ENCODE measurements around the gene KLHL26. TPM values are rescaled to one million over a fixed set of nuclear protein-coding genes. Genes with fewer than 3 reads are reported as not detected.
A peak's percentile ranks its signal among the peaks of the same experiment; 100 is the strongest.

Gene KLHL26
- total and polyA plus RNA-seq, 9 of the 15 experiments (the other 6 are each of a cell fraction or from before 2014, with no cell fraction given), result 0.13 to 13.3 (median 1.4) TPM

DNA sequence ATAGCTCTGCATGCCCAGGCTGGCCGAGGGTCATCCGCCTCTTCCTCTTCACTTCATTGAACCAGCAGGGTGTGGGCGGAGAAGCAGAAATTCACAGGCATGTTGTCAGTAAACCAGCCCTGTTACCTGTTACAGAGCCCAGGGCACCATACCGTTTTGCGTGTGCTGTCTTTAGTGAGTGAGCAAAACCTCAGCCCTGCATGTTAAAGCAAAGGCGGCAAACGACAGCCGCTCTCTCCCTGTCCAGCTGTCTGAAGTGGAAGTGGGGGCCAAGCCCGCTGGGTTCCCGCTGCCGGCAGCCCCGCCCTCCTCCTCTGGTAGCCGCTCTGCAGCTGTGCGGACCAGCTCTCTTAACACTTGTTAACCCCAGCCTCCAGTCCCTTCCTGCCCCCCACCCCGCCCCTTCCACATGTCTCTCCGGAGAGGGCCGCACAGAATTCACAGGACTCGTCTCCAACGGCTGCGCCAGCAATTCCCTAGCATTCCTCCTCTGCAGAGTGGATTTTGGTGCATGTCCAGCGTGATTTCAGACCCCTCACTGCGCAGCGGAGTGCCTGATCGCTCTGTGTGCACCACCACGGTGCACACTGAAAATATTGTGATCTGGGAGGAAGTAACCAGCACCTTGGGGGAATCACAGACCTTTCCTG, 12.7 kb downstream of the KLHL26 start:
- ATAC-seq, result peak; percentile 25; the same call in 1 of the 3 replicates
- H3K27me3 ChIP-seq (ENCODE audit: control insufficient read depth in 2 of 2, insufficient read depth in 2 of 2, low read length in 2 of 2), result no peaks in the 10 kb centered on the region
- H3K9me3 ChIP-seq (replicated peaks; ENCODE audit: control insufficient read depth, insufficient read depth, low read depth, low read length), result no peaks in the 10 kb centered on the region
- DNase-seq (ENCODE audit: extremely low read depth in 1 of 4, low spot score in 3 of 4), result no peak
- H3K4me2 ChIP-seq (ENCODE audit: insufficient read depth, low read length), result no peak overlapping the region
- 85% methylated on average over 19 of the region's 25 CpGs for WGBS (ENCODE audit: insufficient coverage, low coverage, missing lambda C conversion rate)
- H3K9me1 ChIP-seq (ENCODE audit: control insufficient read depth, insufficient read depth, low read length), result peaks cover 8% of the 10 kb centered on the region
- H3K4me3 ChIP-seq, result no peak overlapping the region
- H3K79me2 ChIP-seq (ENCODE audit: control insufficient read depth, insufficient read depth, low read length), result peaks cover 5% of the 10 kb centered on the region; the same call in 2 of the 3 replicates
- peaks cover 2% of the 10 kb centered on the region; the same call in 1 of the 3 replicates for H3K36me3 ChIP-seq (ENCODE audit: control insufficient read depth, insufficient read depth, low read length)
- peaks cover 39% of the 10 kb centered on the region for H4K20me1 ChIP-seq (replicated peaks; ENCODE audit: control insufficient read depth, insufficient read depth, low read length)
- no peak overlapping the region for H3K27ac ChIP-seq (ENCODE audit: extremely low read depth, low read depth, low read length)
- no TSS peak for BruUV-seq (replicated peaks)
- no peak for FAIRE-seq
- H3K4me1 ChIP-seq (replicated peaks in 1 of 2; ENCODE audit: control insufficient read depth in 2 of 2, insufficient read depth in 2 of 2, low read length in 2 of 2), result peaks cover 6 to 51% of the 10 kb centered on the region in 2 experiments; a peak in 3 of 5 replicates
- in situ Hi-C loops (cut with MboI) (no loop called here), intact Hi-C loops (cut with micrococcal nuclease) (no loop called here)
- ChIA-PET POLR2A (interaction anchor here (0.7 to 1.1 kb wide), 2 partner anchors 12 to 321 kb away, joined by 3 read pairs; no protein-coding TSS in a partner anchor), CTCF (ENCODE audit: low intra/inter-chr PET ratio) (no interaction called here)
- peak overlapping the region in 1 of 2 experiments; percentile 55; a peak in 1 of 4 replicates for H3K9ac ChIP-seq (ENCODE audit: insufficient read depth in 1 of 2, low read depth in 2 of 2, low read length in 2 of 2)
- H2AFZ ChIP-seq (ENCODE audit: low read depth, low read length), result no peak overlapping the region
- TF ChIP-seq HDAC6 (IDR thresholded peaks at IDR 0.05; ENCODE audit: low read depth, low read length) (no peak), ETS1 (conservative IDR thresholded peaks at IDR 0.05; ENCODE audit: control insufficient read depth, low read depth, low read length) (no peak), ZNF217 (CRISPR knock-in tag; IDR thresholded peaks at IDR 0.05) (no peak), XRCC3 (IDR thresholded peaks at IDR 0.05) (no peak), STAT5B (CRISPR knock-in tag; IDR thresholded peaks at IDR 0.05) (no peak), HLTF (IDR thresholded peaks at IDR 0.05) (no peak), GTF2A2 (tag; IDR thresholded peaks at IDR 0.05) (no peak), CSDE1 (IDR thresholded peaks at IDR 0.05) (no peak), RBM15 (IDR thresholded peaks at IDR 0.05; ENCODE audit: insufficient read depth, low read length) (no peak), MYNN (IDR thresholded peaks at IDR 0.05) (no peak), MYNN (CRISPR knock-in tag; IDR thresholded peaks at IDR 0.05) (no peak)
- TF ChIP-seq, protein P1, sequence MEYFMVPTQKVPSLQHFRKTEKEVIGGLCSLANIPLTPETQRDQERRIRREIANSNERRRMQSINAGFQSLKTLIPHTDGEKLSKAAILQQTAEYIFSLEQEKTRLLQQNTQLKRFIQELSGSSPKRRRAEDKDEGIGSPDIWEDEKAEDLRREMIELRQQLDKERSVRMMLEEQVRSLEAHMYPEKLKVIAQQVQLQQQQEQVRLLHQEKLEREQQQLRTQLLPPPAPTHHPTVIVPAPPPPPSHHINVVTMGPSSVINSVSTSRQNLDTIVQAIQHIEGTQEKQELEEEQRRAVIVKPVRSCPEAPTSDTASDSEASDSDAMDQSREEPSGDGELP (CRISPR knock-in tag; IDR thresholded peaks at IDR 0.05; ENCODE audit: borderline replicate concordance), result no peak; the same call in 1 of the 2 replicates
- TF ChIP-seq, protein P2, sequence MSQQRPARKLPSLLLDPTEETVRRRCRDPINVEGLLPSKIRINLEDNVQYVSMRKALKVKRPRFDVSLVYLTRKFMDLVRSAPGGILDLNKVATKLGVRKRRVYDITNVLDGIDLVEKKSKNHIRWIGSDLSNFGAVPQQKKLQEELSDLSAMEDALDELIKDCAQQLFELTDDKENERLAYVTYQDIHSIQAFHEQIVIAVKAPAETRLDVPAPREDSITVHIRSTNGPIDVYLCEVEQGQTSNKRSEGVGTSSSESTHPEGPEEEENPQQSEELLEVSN (IDR thresholded peaks at IDR 0.05; ENCODE audit: borderline replicate concordance in 1 of 2, extremely low read depth in 1 of 2, insufficient read depth in 1 of 2, insufficient read length in 1 of 2, low read depth in 1 of 2, low read length in 1 of 2, poor library complexity in 1 of 2, severe bottlenecking in 1 of 2), result peak in 1 of 2 experiments; percentile 9
- TF ChIP-seq, protein P3, sequence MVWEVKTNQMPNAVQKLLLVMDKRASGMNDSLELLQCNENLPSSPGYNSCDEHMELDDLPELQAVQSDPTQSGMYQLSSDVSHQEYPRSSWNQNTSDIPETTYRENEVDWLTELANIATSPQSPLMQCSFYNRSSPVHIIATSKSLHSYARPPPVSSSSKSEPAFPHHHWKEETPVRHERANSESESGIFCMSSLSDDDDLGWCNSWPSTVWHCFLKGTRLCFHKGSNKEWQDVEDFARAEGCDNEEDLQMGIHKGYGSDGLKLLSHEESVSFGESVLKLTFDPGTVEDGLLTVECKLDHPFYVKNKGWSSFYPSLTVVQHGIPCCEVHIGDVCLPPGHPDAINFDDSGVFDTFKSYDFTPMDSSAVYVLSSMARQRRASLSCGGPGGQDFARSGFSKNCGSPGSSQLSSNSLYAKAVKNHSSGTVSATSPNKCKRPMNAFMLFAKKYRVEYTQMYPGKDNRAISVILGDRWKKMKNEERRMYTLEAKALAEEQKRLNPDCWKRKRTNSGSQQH (CRISPR knock-in tag; IDR thresholded peaks at IDR 0.05), result no peak
- TF ChIP-seq, protein P4, sequence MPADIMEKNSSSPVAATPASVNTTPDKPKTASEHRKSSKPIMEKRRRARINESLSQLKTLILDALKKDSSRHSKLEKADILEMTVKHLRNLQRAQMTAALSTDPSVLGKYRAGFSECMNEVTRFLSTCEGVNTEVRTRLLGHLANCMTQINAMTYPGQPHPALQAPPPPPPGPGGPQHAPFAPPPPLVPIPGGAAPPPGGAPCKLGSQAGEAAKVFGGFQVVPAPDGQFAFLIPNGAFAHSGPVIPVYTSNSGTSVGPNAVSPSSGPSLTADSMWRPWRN (IDR thresholded peaks at IDR 0.05; ENCODE audit: low read depth), result no peak
